ENCODE results near the gene RAB24. TPM values are rescaled to one million over a fixed set of nuclear protein-coding genes. Genes with fewer than 3 reads are reported as not detected.
"Not testable (repeated sequence)": the region's sequence is repeated elsewhere in the genome, so short reads cannot be mapped to it uniquely, and the experiment has no call there.

The RAB24 gene
- polyA plus RNA-seq, 3 donors: 33.7 to 70.7 (median 59.7) TPM

- 45 to 96% (median 95%) methylated on average over 7 of the region's 7 CpGs for WGBS, 3 donors
- H3K27ac ChIP-seq (ENCODE audit: low read depth, low read length): no peak overlapping the region
These were observed 34.2 kb downstream of the RAB24 start for GRCh38 chr5:177269232-177269895.

- WGBS, 3 donors: 93 to 95% (median 93%) methylated on average over 16 of the region's 16 CpGs
- no peak overlapping the region for H3K27ac ChIP-seq (ENCODE audit: low read depth, low read length)
These were observed 38.1 kb downstream of the RAB24 start for GRCh38 chr5:177265395-177265794.

GRCh38 chr5:177264178-177264577 lies 39.3 kb downstream of the RAB24 start:
- no peak overlapping the region for H3K27ac ChIP-seq (ENCODE audit: low read depth, low read length)
- 72 to 88% (median 84%) methylated on average over 1 of the region's 1 CpG for WGBS, 3 donors

GRCh38 chr5:177261510-177261909 lies 42.0 kb downstream of the RAB24 start:
- 91 to 94% (median 91%) methylated on average over 1 of the region's 1 CpG for WGBS, 3 donors

GRCh38 chr5:177260961-177261360 lies 42.6 kb downstream of the RAB24 start:
- WGBS, 3 donors: 90 to 93% (median 92%) methylated on average over 7 of the region's 7 CpGs
- no peak overlapping the region for H3K27ac ChIP-seq (ENCODE audit: low read depth, low read length)

More at GRCh38 chr5:177261510-177261909, 42.0 kb downstream of the RAB24 start:
- H3K27ac ChIP-seq (ENCODE audit: low read depth, low read length): no peak overlapping the region

- not testable (repeated sequence) for H3K27ac ChIP-seq (ENCODE audit: low read depth, low read length)
- 94 to 95% (median 94%) methylated on average over 7 of the region's 7 CpGs for WGBS, 3 donors
These were observed 44.8 kb downstream of the RAB24 start for GRCh38 chr5:177258711-177259110.

- 50 to 61% (median 55%) methylated on average over 5 of the region's 5 CpGs for WGBS, 3 donors
- no peak overlapping the region for H3K27ac ChIP-seq (ENCODE audit: low read depth, low read length)
These were observed 47.2 kb downstream of the RAB24 start for GRCh38 chr5:177256296-177256695.

- H3K27ac ChIP-seq (ENCODE audit: low read depth, low read length): no peak overlapping the region
- 83 to 93% (median 90%) methylated on average over 1 of the region's 1 CpG for WGBS, 3 donors
These were observed 50.3 kb downstream of the RAB24 start for GRCh38 chr5:177253252-177253651.

Other genes with a start within 250 kb of the RAB24 start
- 10 to 100 TPM in 1 of 3 donors, under 1 TPM in 2; 0.56 to 18.9 (median 0.98) TPM for gene FGFR4, start 216.8 kb downstream of the RAB24 start, polyA plus RNA-seq
- gene NSD1, start 169.9 kb downstream of the RAB24 start, polyA plus RNA-seq: 1 to 10 TPM; 7.1 to 8.7 (median 8.3) TPM
- 100 to 1,000 TPM in 2 of 3 donors, 10 to 100 TPM in 1; 94.6 to 215 (median 185) TPM for gene PRELID1, start 80 bp upstream of the RAB24 start, polyA plus RNA-seq
- gene MXD3, start 8.2 kb upstream of the RAB24 start, polyA plus RNA-seq: 10 to 100 TPM in 2 of 3 donors, 1 to 10 TPM in 1; 5.4 to 11.1 (median 10.1) TPM
- gene LMAN2, start 47.9 kb upstream of the RAB24 start, polyA plus RNA-seq: 100 to 1,000 TPM; 100 to 227 (median 155) TPM
- 10 to 100 TPM; 10.1 to 17.9 (median 15.9) TPM for gene RGS14, start 54.2 kb upstream of the RAB24 start, polyA plus RNA-seq
- not detected for gene SLC34A1, start 80.7 kb upstream of the RAB24 start, polyA plus RNA-seq
- not detected for gene PFN3, start 96.9 kb upstream of the RAB24 start, polyA plus RNA-seq
- 1 to 10 TPM in 1 of 3 donors, under 1 TPM in 1, not detected in 1; 0.42 to 2.0 TPM for gene F12, start 105.8 kb upstream of the RAB24 start, polyA plus RNA-seq
- 10 to 100 TPM; 10.8 to 21.5 (median 16.2) TPM for gene GRK6, start 123.0 kb upstream of the RAB24 start, polyA plus RNA-seq
- gene PRR7, start 143.1 kb upstream of the RAB24 start, polyA plus RNA-seq: 1 to 10 TPM in 2 of 3 donors, under 1 TPM in 1; 0.34 to 2.7 (median 1.9) TPM
- 10 to 100 TPM; 10.1 to 85.7 (median 45.1) TPM for gene DBN1, start 169.9 kb upstream of the RAB24 start, polyA plus RNA-seq
- 100 to 1,000 TPM in 1 of 3 donors, 10 to 100 TPM in 2; 10.5 to 105 (median 54.0) TPM for gene PDLIM7, start 193.9 kb upstream of the RAB24 start, polyA plus RNA-seq
- 10 to 100 TPM in 2 of 3 donors, 1 to 10 TPM in 1; 5.2 to 17.7 (median 15.1) TPM for gene DOK3, start 206.1 kb upstream of the RAB24 start, polyA plus RNA-seq
- 10 to 100 TPM; 45.8 to 77.4 (median 77.2) TPM for gene DDX41, start 213.2 kb upstream of the RAB24 start, polyA plus RNA-seq

Data from adipose tissue (tissue), 3 donors.